ENCODE data around the gene NFIA. TPM values are rescaled to one million over a fixed set of nuclear protein-coding genes. Genes with fewer than 3 reads are reported as not detected.

The NFIA gene
- total and polyA plus RNA-seq, 2 of the 13 experiments (the other 11 are each of a cell fraction or from before 2014, with no cell fraction given), result 14.7 to 28.5 TPM

DNA sequence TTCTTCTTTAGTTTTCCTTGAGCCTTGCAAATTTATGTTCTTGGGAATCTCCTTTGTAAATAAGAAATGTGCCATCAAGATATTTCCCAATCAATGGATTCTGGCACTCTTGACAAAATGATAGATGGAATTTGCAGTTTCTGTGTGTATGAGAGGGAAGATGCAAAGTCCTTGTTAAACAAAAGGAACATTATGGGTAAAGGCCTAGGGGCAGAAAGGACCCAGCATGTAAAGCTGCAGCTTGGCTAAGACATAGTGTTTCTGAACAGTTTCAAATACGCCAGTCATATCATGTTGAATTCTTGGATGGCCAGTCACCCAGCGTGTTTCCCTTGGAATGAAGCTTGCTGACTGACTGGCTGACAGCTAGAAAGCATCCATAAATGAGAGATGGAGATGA is 210.8 kb downstream of the NFIA start:
- Histone ChIP-seq H3K36me3 (replicated peaks in 1 of 2; ENCODE audit: control insufficient read depth in 1 of 2, insufficient read depth in 2 of 2, low read length in 2 of 2) (0 out of 5 replicates have a peak, but pooled peaks cover 0 to 6% of the 10 kb centered on the region in 2 experiments), H3K4me1 (ENCODE audit: insufficient read depth, low read length) (peaks cover 80% of the 10 kb centered on the region), H3K4me3 (replicated peaks in 1 of 3; ENCODE audit: insufficient read depth in 1 of 3, low read depth in 2 of 3, low read length in 3 of 3) (no peak overlapping the region), H4K20me1 (ENCODE audit: insufficient read depth, low read length) (0 out of 2 replicates have a peak, but pooled peaks cover 4% of the 10 kb centered on the region), H2AFZ (ENCODE audit: low read length) (no peak overlapping the region), H3K9me3 (ENCODE audit: low read length) (no peaks in the 10 kb centered on the region), H3K79me2 (ENCODE audit: insufficient read depth, low read length) (peaks cover 49% of the 10 kb centered on the region), H3K27me3 (ENCODE audit: control insufficient read depth in 1 of 2, insufficient read depth in 2 of 2, low read length in 2 of 2) (no peaks in the 10 kb centered on the region), H3K9ac (ENCODE audit: insufficient read depth, low read depth, low read length) (no peak overlapping the region), H3K4me2 (ENCODE audit: low read depth, low read length) (0 out of 2 replicates have a peak overlapping the region, but pooled peaks have one; percentile 28), H3K27ac (ENCODE audit: extremely low read length, insufficient read depth, low read length) (peak overlapping the region; percentile 32)
- no peak for FAIRE-seq
- in situ Hi-C loops (cut with HindIII; ENCODE audit: extremely low pct_ligation_motif_present, low pct_unique_long_range_greater_than_20kb), result loop anchor here (10.0 kb wide), 1 partner anchor 58 kb away; no protein-coding TSS in a partner anchor
- intact Hi-C loops (cut with micrococcal nuclease; ENCODE audit: unreplicated experiment), result loop anchor here (2.0 kb wide), 1 partner anchor 44 kb away; no protein-coding TSS in a partner anchor
- POLR2A ChIA-PET, result no interaction called here
- CTCF ChIA-PET (ENCODE audit: low intra/inter-chr PET ratio, low total read pairs), result no interaction called here
- peak; percentile 82 for ATAC-seq
- BruUV-seq (replicated peaks), result no TSS peak
- WGBS (ENCODE audit: low lambda C conversion rate), result 74% methylated on average over 2 of the region's 2 CpGs
- DNase-seq (ENCODE audit: low spot score), result peak; percentile 68
- no peak for TF ChIP-seq ZMYM2 (CRISPR knock-in tag; IDR thresholded peaks at IDR 0.05)
- TF ChIP-seq ZIK1 (CRISPR knock-in tag; IDR thresholded peaks at IDR 0.05; ENCODE audit: borderline replicate concordance, low read depth), result no peak
- TF ChIP-seq ZNF430 (CRISPR knock-in tag; IDR thresholded peaks at IDR 0.05), result no peak
- TF ChIP-seq, protein P1, sequence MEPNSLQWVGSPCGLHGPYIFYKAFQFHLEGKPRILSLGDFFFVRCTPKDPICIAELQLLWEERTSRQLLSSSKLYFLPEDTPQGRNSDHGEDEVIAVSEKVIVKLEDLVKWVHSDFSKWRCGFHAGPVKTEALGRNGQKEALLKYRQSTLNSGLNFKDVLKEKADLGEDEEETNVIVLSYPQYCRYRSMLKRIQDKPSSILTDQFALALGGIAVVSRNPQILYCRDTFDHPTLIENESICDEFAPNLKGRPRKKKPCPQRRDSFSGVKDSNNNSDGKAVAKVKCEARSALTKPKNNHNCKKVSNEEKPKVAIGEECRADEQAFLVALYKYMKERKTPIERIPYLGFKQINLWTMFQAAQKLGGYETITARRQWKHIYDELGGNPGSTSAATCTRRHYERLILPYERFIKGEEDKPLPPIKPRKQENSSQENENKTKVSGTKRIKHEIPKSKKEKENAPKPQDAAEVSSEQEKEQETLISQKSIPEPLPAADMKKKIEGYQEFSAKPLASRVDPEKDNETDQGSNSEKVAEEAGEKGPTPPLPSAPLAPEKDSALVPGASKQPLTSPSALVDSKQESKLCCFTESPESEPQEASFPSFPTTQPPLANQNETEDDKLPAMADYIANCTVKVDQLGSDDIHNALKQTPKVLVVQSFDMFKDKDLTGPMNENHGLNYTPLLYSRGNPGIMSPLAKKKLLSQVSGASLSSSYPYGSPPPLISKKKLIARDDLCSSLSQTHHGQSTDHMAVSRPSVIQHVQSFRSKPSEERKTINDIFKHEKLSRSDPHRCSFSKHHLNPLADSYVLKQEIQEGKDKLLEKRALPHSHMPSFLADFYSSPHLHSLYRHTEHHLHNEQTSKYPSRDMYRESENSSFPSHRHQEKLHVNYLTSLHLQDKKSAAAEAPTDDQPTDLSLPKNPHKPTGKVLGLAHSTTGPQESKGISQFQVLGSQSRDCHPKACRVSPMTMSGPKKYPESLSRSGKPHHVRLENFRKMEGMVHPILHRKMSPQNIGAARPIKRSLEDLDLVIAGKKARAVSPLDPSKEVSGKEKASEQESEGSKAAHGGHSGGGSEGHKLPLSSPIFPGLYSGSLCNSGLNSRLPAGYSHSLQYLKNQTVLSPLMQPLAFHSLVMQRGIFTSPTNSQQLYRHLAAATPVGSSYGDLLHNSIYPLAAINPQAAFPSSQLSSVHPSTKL (CRISPR knock-in tag; IDR thresholded peaks at IDR 0.05), result peak; percentile 61; the same call in 1 of the 2 replicates
- 0 out of 2 replicates have a peak, but pooled peaks have one; percentile 24 for TF ChIP-seq FOSL2 (CRISPR knock-in tag; IDR thresholded peaks at IDR 0.05)
- TF ChIP-seq ZNF768 (CRISPR knock-in tag; IDR thresholded peaks at IDR 0.05), result no peak
- TF ChIP-seq FOXK1 (CRISPR knock-in tag; IDR thresholded peaks at IDR 0.05; ENCODE audit: borderline replicate concordance, low read depth), result no peak
- peak; percentile 38; the same call in 1 of the 2 replicates for TF ChIP-seq FOXA3 (CRISPR knock-in tag; IDR thresholded peaks at IDR 0.05)
- no peak for TF ChIP-seq MBD4 (IDR thresholded peaks at IDR 0.05; ENCODE audit: borderline replicate concordance, low read length)
- peak; percentile 26; the same call in 1 of the 2 replicates for TF ChIP-seq CEBPB (IDR thresholded peaks at IDR 0.05; ENCODE audit: borderline replicate concordance, low read depth, low read length)
- 0 out of 2 replicates have a peak, but pooled peaks have one; percentile 4 for TF ChIP-seq HNF4G (IDR thresholded peaks at IDR 0.05; ENCODE audit: borderline replicate concordance, low read depth, low read length)
- no peak for TF ChIP-seq HNF4G (CRISPR knock-in tag; IDR thresholded peaks at IDR 0.05; ENCODE audit: borderline replicate concordance, low read depth)
- TF ChIP-seq, protein P2, sequence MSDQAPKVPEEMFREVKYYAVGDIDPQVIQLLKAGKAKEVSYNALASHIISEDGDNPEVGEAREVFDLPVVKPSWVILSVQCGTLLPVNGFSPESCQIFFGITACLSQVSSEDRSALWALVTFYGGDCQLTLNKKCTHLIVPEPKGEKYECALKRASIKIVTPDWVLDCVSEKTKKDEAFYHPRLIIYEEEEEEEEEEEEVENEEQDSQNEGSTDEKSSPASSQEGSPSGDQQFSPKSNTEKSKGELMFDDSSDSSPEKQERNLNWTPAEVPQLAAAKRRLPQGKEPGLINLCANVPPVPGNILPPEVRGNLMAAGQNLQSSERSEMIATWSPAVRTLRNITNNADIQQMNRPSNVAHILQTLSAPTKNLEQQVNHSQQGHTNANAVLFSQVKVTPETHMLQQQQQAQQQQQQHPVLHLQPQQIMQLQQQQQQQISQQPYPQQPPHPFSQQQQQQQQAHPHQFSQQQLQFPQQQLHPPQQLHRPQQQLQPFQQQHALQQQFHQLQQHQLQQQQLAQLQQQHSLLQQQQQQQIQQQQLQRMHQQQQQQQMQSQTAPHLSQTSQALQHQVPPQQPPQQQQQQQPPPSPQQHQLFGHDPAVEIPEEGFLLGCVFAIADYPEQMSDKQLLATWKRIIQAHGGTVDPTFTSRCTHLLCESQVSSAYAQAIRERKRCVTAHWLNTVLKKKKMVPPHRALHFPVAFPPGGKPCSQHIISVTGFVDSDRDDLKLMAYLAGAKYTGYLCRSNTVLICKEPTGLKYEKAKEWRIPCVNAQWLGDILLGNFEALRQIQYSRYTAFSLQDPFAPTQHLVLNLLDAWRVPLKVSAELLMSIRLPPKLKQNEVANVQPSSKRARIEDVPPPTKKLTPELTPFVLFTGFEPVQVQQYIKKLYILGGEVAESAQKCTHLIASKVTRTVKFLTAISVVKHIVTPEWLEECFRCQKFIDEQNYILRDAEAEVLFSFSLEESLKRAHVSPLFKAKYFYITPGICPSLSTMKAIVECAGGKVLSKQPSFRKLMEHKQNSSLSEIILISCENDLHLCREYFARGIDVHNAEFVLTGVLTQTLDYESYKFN (CRISPR knock-in tag; conservative IDR thresholded peaks at IDR 0.05), result 0 out of 2 replicates have a peak, but pooled peaks have one; percentile 21
- no peak for TF ChIP-seq NFYB (CRISPR knock-in tag; IDR thresholded peaks at IDR 0.05)
- no peak for TF ChIP-seq ARHGAP35 (CRISPR knock-in tag; IDR thresholded peaks at IDR 0.05; ENCODE audit: borderline replicate concordance)
